Fibroblast of peridontal ligament (primary cell): Measurements from ENCODE around the gene CHST12.

Source experiments
- DNase-seq: peaks from one replicate; pipeline ENCODE4 v3.0.0-alpha.2; 2010; ENCODE audit errors: extremely low read depth

CHST12 gene

GRCh38 chr7:2497500-2498336, 94.3 kb downstream of the CHST12 start:
- peak; percentile 34 for DNase-seq
